ENCODE results near the gene MAGEF1. TPM values are rescaled to one million over a fixed set of nuclear protein-coding genes. Genes with fewer than 3 reads are reported as not detected.

MAGEF1 gene
- total and polyA plus RNA-seq, 9 of the 15 experiments (the other 6 are each of a cell fraction or from before 2014, with no cell fraction given) = 1.5 to 39.1 (median 19.8) TPM

- no peak for TF ChIP-seq C11orf30 (IDR thresholded peaks at IDR 0.05; ENCODE audit: low read depth)
- TF ChIP-seq ELF4 (CRISPR knock-in tag; IDR thresholded peaks at IDR 0.05) = no peak
- TF ChIP-seq CXXC5 (CRISPR knock-in tag; IDR thresholded peaks at IDR 0.05) = peak; percentile 74
- no peak for TF ChIP-seq ZHX1 (conservative IDR thresholded peaks at IDR 0.05; ENCODE audit: low read length)
- no peak for TF ChIP-seq KAT8 (IDR thresholded peaks at IDR 0.05; ENCODE audit: low read depth)
- no peak for TF ChIP-seq FOXM1 (IDR thresholded peaks at IDR 0.05; ENCODE audit: low read depth)
- no peak for TF ChIP-seq FOXM1 (CRISPR knock-in tag; IDR thresholded peaks at IDR 0.05; ENCODE audit: low read depth)
- TF ChIP-seq MEIS2 (IDR thresholded peaks at IDR 0.05; ENCODE audit: partially characterized antibody) = no peak
- TF ChIP-seq CTCFL (IDR thresholded peaks at IDR 0.05; ENCODE audit: borderline replicate concordance, insufficient read depth, low read depth, low read length, poor library complexity, severe bottlenecking) = no peak
- peak; percentile 19; the same call in 1 of the 2 replicates for TF ChIP-seq GTF2E2 (tag; IDR thresholded peaks at IDR 0.05)
- no peak for TF ChIP-seq ZNF507 (tag; conservative IDR thresholded peaks at IDR 0.05)
- TF ChIP-seq NR2C1 (IDR thresholded peaks at IDR 0.05) = no peak
- TF ChIP-seq NR2C1 (tag; IDR thresholded peaks at IDR 0.05) = no peak
- no peak for TF ChIP-seq GMEB1 (CRISPR knock-in tag; IDR thresholded peaks at IDR 0.05)
- no peak for TF ChIP-seq ZNF41 (CRISPR knock-in tag; conservative IDR thresholded peaks at IDR 0.05)
- peak; percentile 25; the same call in 1 of the 2 replicates for TF ChIP-seq SOX6 (IDR thresholded peaks at IDR 0.05)
- TF ChIP-seq ADNP (tag; IDR thresholded peaks at IDR 0.05) = no peak
- peak; percentile 43 for TF ChIP-seq POLR2AphosphoS5 (IDR thresholded peaks at IDR 0.05; ENCODE audit: control insufficient read depth, insufficient read depth, low read depth, low read length)
- no peak for TF ChIP-seq ZNF274 (IDR thresholded peaks at IDR 0.05; ENCODE audit: borderline replicate concordance, low read depth, low read length)
- TF ChIP-seq SLC30A9 (CRISPR knock-in tag; IDR thresholded peaks at IDR 0.05) = no peak
- no peak for TF ChIP-seq KLF1 (tag; IDR thresholded peaks at IDR 0.05)
- TF ChIP-seq ZNF551 (CRISPR knock-in tag; IDR thresholded peaks at IDR 0.05) = no peak
- TF ChIP-seq TCFL5 (CRISPR knock-in tag; conservative IDR thresholded peaks at IDR 0.05) = no peak
- TF ChIP-seq MXI1 (IDR thresholded peaks at IDR 0.05; ENCODE audit: low read depth, low read length) = no peak
- TF ChIP-seq GABPB1 (CRISPR knock-in tag; IDR thresholded peaks at IDR 0.05) = peak; percentile 91
These were observed at the start of gene MAGEF1 (continued) for GRCh38 chr3:184711493-184712247.
